SK-N-SH (cell line): ENCODE results near the gene SGPP2. TPM values are rescaled to one million over a fixed set of nuclear protein-coding genes. Genes with fewer than 3 reads are reported as not detected.

ENCODE experiments used
- CTCF ChIA-PET: fragments of 300-600, 350-600 bp; formaldehyde crosslinking; extraction: SDS; loops from one replicate; lab custom pipeline; 2021; lab: Yijun Ruan, JAX
- POLR2A ChIA-PET: fragments of 350-600 bp; sonication (Branson Sonifier 250); formaldehyde crosslinking; extraction: SDS; loops from one replicate; lab custom pipeline; 2020; ENCODE audit warnings: antibody characterized with exemption, inconsistent platforms; lab: Yijun Ruan, JAX
- DNase-seq: peaks from one replicate; pipeline ENCODE4 v3.0.0; 2012
- H2AFZ ChIP-seq: fragments of 200-600 bp; sonication (generic); 2 replicates; pipeline ENCODE4 v1.8.1; 2016; ENCODE audit warnings: antibody characterized with exemption, mild to moderate bottlenecking, low read depth
- H3F3A ChIP-seq: fragments of 200-600 bp; sonication (generic); replicated peaks from 2 replicates; pipeline ENCODE3; 2016; ENCODE audit warnings: antibody characterized with exemption, mild to moderate bottlenecking; ENCODE audit not compliant: insufficient read depth
- H3K27ac ChIP-seq, 2 experiments: fragments of 200-500 bp in 1 of 2; fragments of 200-600 bp in 1 of 2; sonication (Bioruptor generic) in 1 of 2; sonication (generic), shearing (Covaris generic) in 1 of 2; 2 replicates each; pipeline versions ENCODE4 v1.5.1 to v1.6.1; 2014 to 2016; ENCODE audit warnings: low read depth in 2 of 2, inconsistent platforms in 1 of 2, low read length in 1 of 2, mild to moderate bottlenecking in 1 of 2, mixed read lengths in 1 of 2
- H3K27me3 ChIP-seq: fragments of 200-600 bp; sonication (generic), shearing (Covaris generic); 2 replicates; pipeline ENCODE4 v1.6.1; 2016; ENCODE audit warnings: mixed run types; ENCODE audit not compliant: insufficient read depth
- H3K36me3 ChIP-seq, 2 experiments: fragments of 200-500 bp in 1 of 2; fragments of 200-600 bp in 1 of 2; sonication (Bioruptor generic) in 1 of 2; sonication (generic) in 1 of 2; replicated peaks in 1 of 2; 2 replicates each; pipeline versions ENCODE3 to v1.5.1; 2014 to 2016; ENCODE audit warnings: low read length in 1 of 2, mild to moderate bottlenecking in 1 of 2; ENCODE audit not compliant: insufficient read depth in 2 of 2, control insufficient read depth in 1 of 2
- H3K4me1 ChIP-seq, 2 experiments: fragments of 200-500 bp in 1 of 2; fragments of 200-600 bp in 1 of 2; sonication (Bioruptor generic) in 1 of 2; sonication (generic), shearing (Covaris generic) in 1 of 2; 2 replicates each; pipeline versions ENCODE4 v1.5.1 to v1.6.1; 2014 to 2016; ENCODE audit warnings: low read depth in 1 of 2, low read length in 1 of 2, mixed run types in 1 of 2; ENCODE audit not compliant: insufficient read depth in 2 of 2, control insufficient read depth in 1 of 2
- H3K4me2 ChIP-seq: fragments of 200-600 bp; sonication (generic), shearing (Covaris generic); 2 replicates; pipeline ENCODE4 v1.6.1; 2017; ENCODE audit warnings: mixed run types
- H3K4me3 ChIP-seq, 2 experiments: fragments of 200-500 bp in 1 of 2; fragments of 200-600 bp in 1 of 2; sonication (Bioruptor generic) in 1 of 2; sonication (generic), shearing (Covaris generic) in 1 of 2; 2 replicates each; pipeline versions ENCODE4 v1.5.1 to v1.8.1; 2014 to 2016; ENCODE audit warnings: low read depth in 2 of 2, inconsistent platforms in 1 of 2, low read length in 1 of 2, mild to moderate bottlenecking in 1 of 2, mixed read lengths in 1 of 2, moderate library complexity in 1 of 2
- H3K79me2 ChIP-seq: fragments of 200-600 bp; sonication (generic); 2 replicates; pipeline ENCODE4 v1.8.1; 2017; ENCODE audit warnings: mild to moderate bottlenecking; ENCODE audit not compliant: insufficient read depth
- H3K9ac ChIP-seq: fragments of 200-600 bp; sonication (generic); 2 replicates; pipeline ENCODE4 v1.6.1; 2017; ENCODE audit warnings: mixed run types
- H3K9me2 ChIP-seq: fragments of 200-600 bp; sonication (generic); 2 replicates; pipeline ENCODE4 v1.6.1; 2017; ENCODE audit warnings: mixed run types
- H3K9me3 ChIP-seq: fragments of 200-600 bp; sonication (generic); 2 replicates; pipeline ENCODE4 v1.6.1; 2017; ENCODE audit warnings: mixed run types, mild to moderate bottlenecking, moderate library complexity
- H4K20me1 ChIP-seq: fragments of 200-600 bp; sonication (generic); 2 replicates; pipeline ENCODE4 v1.6.1; 2017; ENCODE audit warnings: mild to moderate bottlenecking, mixed run types; ENCODE audit not compliant: insufficient read depth
- CHD2 ChIP-seq: fragments of 150-350 bp; IDR thresholded peaks from 2 replicates; pipeline ENCODE4 v1.6.1; 2018; ENCODE audit warnings: low read length; ENCODE audit not compliant: partially characterized antibody
- EP300 ChIP-seq, 2 experiments: IDR thresholded peaks; 2 replicates each; pipeline versions ENCODE4 v1.4.0 to v1.6.1; 2012; ENCODE audit warnings: borderline replicate concordance in 1 of 2, low read depth in 1 of 2, low read length in 1 of 2
- FOSL2 ChIP-seq: IDR thresholded peaks from 2 replicates; pipeline ENCODE4 v1.4.0; 2012; ENCODE audit warnings: low read depth, mild to moderate bottlenecking, moderate library complexity, borderline replicate concordance
- FOXM1 ChIP-seq: IDR thresholded peaks from 2 replicates; pipeline ENCODE4 v1.4.0; 2012; ENCODE audit warnings: low read depth, mild to moderate bottlenecking
- GABPA ChIP-seq: IDR thresholded peaks from 2 replicates; pipeline ENCODE4 v1.4.0; 2012; ENCODE audit warnings: low read depth, mild to moderate bottlenecking
- NFIC ChIP-seq: IDR thresholded peaks from 2 replicates; pipeline ENCODE4 v1.4.0; 2012; ENCODE audit warnings: borderline replicate concordance
- RAD21 ChIP-seq: IDR thresholded peaks from 2 replicates; pipeline ENCODE4 v1.6.1; 2012; ENCODE audit warnings: mild to moderate bottlenecking, low read length
- RCOR1 ChIP-seq: fragments of 150-350 bp; IDR thresholded peaks from 2 replicates; pipeline ENCODE4 v1.6.1; 2017; ENCODE audit warnings: antibody characterized with exemption, low read length
- RFX5 ChIP-seq: IDR thresholded peaks from 2 replicates; pipeline ENCODE4 v1.6.1; 2012; ENCODE audit warnings: mild to moderate bottlenecking, improper control_type of control experiment, low read length
- RXRA ChIP-seq: IDR thresholded peaks from 2 replicates; pipeline ENCODE4 v1.4.0; 2012; ENCODE audit warnings: low read depth, mild to moderate bottlenecking, borderline replicate concordance
- TAF1 ChIP-seq: IDR thresholded peaks from 2 replicates; pipeline ENCODE4 v1.6.1; 2012; ENCODE audit warnings: low read depth, mild to moderate bottlenecking, low read length, moderate library complexity, borderline replicate concordance
- TEAD4 ChIP-seq: IDR thresholded peaks from 2 replicates; pipeline ENCODE4 v1.4.0; 2012; ENCODE audit warnings: mild to moderate bottlenecking, borderline replicate concordance; ENCODE audit not compliant: insufficient read depth
- YY1 ChIP-seq: IDR thresholded peaks from 2 replicates; pipeline ENCODE4 v1.4.0; 2012; ENCODE audit warnings: low read depth, mild to moderate bottlenecking
- WGBS: methylation state at CpG from one replicate; pipeline ENCODE4 v1.1.6; 2017; ENCODE audit warnings: low lambda C conversion rate; 5-methylcytosine and 5-hydroxymethylcytosine counted together
- polyA plus RNA-seq, 3 experiments: library from polyadenylated mRNA; depleted of rRNA; stranded (reverse); fragments of >200 nt; gene quantifications; 2 replicates each; pipeline ENCODE4 v1.2.3, GENCODE V29; 2012
- TF ChIP-seq, protein P1 (sequence below): IDR thresholded peaks from 2 replicates; pipeline ENCODE4 v1.6.1; 2012; ENCODE audit warnings: mild to moderate bottlenecking, low read depth, low read length, moderate library complexity
- TF ChIP-seq, protein P2 (sequence below): IDR thresholded peaks from 2 replicates; pipeline ENCODE4 v1.4.0; 2012; ENCODE audit warnings: low read depth, borderline replicate concordance
- TF ChIP-seq, protein P3 (sequence below): fragments of 150-350 bp; IDR thresholded peaks from 2 replicates; pipeline ENCODE4 v1.6.1; 2016; ENCODE audit warnings: mild to moderate bottlenecking, low read depth, low read length

The SGPP2 gene
- polyA plus RNA-seq, 1 of the 3 experiments (the other 2 are of a cell fraction): 0.03 TPM

DNA sequence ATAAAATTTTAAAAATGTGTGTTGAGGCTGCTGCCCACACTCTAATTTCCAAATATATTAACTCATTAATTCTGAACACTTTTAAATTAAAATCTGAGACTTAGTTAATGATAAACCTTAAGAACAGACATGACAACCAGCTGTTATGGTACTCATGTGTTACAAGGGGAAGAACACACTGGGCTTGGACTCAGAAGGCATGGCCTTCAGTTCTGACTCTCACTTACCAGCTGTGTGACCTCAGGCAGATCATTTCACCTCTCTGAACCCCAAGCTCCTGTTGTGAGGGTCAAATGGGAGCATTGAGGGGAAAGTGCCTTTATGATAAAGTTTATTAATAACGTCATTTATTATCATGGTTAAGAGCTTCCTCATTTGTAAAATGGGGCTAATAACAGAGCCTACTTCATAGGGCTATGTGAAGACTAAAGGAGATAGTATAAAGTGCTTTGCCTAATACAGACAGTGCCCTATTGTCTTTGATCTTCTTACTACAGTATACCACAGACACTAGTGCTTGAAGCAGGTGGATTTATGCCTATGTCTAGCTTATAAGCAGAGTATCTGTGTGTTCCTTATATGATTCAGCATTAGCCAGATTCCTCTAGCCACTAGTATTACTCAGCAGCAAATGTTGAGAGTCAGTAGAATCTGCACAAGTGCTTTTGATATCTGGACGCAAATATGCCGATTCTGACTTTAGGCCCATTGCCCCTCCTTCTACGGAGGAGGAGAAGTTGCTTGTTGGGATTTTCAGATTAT, 99.6 kb downstream of the SGPP2 start:
- H3K4me2 ChIP-seq: no peak overlapping the region
- H3K4me3 ChIP-seq: no peak overlapping the region
- H3K9me3 ChIP-seq: no peaks in the 10 kb centered on the region
- H3K9ac ChIP-seq: no peak overlapping the region
- no peak overlapping the region for H2AFZ ChIP-seq
- no peak overlapping the region for H3K27ac ChIP-seq
- no peaks in the 10 kb centered on the region for H3K4me1 ChIP-seq
- no peaks in the 10 kb centered on the region for H3K79me2 ChIP-seq
- no peaks in the 10 kb centered on the region for H3K9me2 ChIP-seq
- H4K20me1 ChIP-seq: no peaks in the 10 kb centered on the region
- no peaks in the 10 kb centered on the region for H3K27me3 ChIP-seq
- TF ChIP-seq TEAD4 (no peak), EP300 (IDR thresholded peaks at IDR 0.05; ENCODE audit: borderline replicate concordance in 1 of 2, low read depth in 1 of 2, low read length in 1 of 2) (no peak), TAF1 (no peak), CHD2 (no peak), NFIC (no peak), RAD21 (no peak), GABPA (no peak)
- TF ChIP-seq, protein P1, sequence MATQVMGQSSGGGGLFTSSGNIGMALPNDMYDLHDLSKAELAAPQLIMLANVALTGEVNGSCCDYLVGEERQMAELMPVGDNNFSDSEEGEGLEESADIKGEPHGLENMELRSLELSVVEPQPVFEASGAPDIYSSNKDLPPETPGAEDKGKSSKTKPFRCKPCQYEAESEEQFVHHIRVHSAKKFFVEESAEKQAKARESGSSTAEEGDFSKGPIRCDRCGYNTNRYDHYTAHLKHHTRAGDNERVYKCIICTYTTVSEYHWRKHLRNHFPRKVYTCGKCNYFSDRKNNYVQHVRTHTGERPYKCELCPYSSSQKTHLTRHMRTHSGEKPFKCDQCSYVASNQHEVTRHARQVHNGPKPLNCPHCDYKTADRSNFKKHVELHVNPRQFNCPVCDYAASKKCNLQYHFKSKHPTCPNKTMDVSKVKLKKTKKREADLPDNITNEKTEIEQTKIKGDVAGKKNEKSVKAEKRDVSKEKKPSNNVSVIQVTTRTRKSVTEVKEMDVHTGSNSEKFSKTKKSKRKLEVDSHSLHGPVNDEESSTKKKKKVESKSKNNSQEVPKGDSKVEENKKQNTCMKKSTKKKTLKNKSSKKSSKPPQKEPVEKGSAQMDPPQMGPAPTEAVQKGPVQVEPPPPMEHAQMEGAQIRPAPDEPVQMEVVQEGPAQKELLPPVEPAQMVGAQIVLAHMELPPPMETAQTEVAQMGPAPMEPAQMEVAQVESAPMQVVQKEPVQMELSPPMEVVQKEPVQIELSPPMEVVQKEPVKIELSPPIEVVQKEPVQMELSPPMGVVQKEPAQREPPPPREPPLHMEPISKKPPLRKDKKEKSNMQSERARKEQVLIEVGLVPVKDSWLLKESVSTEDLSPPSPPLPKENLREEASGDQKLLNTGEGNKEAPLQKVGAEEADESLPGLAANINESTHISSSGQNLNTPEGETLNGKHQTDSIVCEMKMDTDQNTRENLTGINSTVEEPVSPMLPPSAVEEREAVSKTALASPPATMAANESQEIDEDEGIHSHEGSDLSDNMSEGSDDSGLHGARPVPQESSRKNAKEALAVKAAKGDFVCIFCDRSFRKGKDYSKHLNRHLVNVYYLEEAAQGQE: no peak
- TF ChIP-seq, protein P2, sequence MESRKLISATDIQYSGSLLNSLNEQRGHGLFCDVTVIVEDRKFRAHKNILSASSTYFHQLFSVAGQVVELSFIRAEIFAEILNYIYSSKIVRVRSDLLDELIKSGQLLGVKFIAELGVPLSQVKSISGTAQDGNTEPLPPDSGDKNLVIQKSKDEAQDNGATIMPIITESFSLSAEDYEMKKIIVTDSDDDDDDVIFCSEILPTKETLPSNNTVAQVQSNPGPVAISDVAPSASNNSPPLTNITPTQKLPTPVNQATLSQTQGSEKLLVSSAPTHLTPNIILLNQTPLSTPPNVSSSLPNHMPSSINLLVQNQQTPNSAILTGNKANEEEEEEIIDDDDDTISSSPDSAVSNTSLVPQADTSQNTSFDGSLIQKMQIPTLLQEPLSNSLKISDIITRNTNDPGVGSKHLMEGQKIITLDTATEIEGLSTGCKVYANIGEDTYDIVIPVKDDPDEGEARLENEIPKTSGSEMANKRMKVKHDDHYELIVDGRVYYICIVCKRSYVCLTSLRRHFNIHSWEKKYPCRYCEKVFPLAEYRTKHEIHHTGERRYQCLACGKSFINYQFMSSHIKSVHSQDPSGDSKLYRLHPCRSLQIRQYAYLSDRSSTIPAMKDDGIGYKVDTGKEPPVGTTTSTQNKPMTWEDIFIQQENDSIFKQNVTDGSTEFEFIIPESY: no peak
- ChIA-PET POLR2A (no interaction called here), CTCF (interaction anchor here (2.0 kb wide), 1 partner anchor 206 kb away, joined by 6 read pairs; no protein-coding TSS in a partner anchor)
- H3K36me3 ChIP-seq: no peaks in the 10 kb centered on the region
- no peaks in the 10 kb centered on the region for H3F3A ChIP-seq
- DNase-seq: no peak
- 57% methylated on average over 4 of the region's 4 CpGs for WGBS

DNA sequence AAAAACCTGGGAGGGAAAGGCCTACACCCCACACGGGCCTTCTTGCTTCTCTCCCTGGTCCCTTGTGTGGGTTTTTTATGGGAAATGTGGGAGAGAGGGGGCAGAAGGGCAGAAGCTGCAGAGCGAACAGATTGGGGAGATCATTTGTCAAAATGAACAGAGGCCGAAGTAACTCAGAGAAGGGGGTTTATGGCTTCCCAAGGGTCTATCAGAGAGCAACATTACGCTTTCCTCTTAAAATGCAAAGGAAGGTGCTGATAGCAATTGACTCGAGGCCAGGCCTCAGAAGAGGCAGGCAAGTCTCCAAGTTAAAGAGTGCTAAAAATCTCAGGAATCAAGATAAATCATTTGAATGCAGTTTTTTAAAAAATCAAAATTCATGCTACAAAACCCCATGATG, 101.5 kb downstream of the SGPP2 start:
- no peak overlapping the region for H3K9ac ChIP-seq
- H3K9me2 ChIP-seq: no peaks in the 10 kb centered on the region
- no peaks in the 10 kb centered on the region for H4K20me1 ChIP-seq
- CTCF ChIA-PET: no interaction called here
- no peaks in the 10 kb centered on the region for H3K36me3 ChIP-seq
- no peaks in the 10 kb centered on the region for H3K27me3 ChIP-seq
- DNase-seq: no peak
- WGBS: 45% methylated on average over 5 of the region's 5 CpGs
- no peaks in the 10 kb centered on the region for H3F3A ChIP-seq
- no peak overlapping the region for H3K27ac ChIP-seq
- POLR2A ChIA-PET: no interaction called here
- no peak overlapping the region for H2AFZ ChIP-seq
- no peak overlapping the region for H3K4me3 ChIP-seq
- H3K4me2 ChIP-seq: no peak overlapping the region
- TF ChIP-seq YY1 (no peak), RFX5 (no peak), FOXM1 (no peak), TAF1 (no peak), RCOR1 (no peak), FOSL2 (no peak), RXRA (no peak), GABPA (no peak)
- TF ChIP-seq, protein P3, sequence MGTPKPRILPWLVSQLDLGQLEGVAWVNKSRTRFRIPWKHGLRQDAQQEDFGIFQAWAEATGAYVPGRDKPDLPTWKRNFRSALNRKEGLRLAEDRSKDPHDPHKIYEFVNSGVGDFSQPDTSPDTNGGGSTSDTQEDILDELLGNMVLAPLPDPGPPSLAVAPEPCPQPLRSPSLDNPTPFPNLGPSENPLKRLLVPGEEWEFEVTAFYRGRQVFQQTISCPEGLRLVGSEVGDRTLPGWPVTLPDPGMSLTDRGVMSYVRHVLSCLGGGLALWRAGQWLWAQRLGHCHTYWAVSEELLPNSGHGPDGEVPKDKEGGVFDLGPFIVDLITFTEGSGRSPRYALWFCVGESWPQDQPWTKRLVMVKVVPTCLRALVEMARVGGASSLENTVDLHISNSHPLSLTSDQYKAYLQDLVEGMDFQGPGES: no peak
- H3K4me1 ChIP-seq: no peaks in the 10 kb centered on the region
- H3K9me3 ChIP-seq: no peaks in the 10 kb centered on the region
- H3K79me2 ChIP-seq: no peaks in the 10 kb centered on the region
